GM19025 (cell line): ENCODE results near the gene CTPS2.
"Not testable (repeated sequence)": the region's sequence is repeated elsewhere in the genome, so short reads cannot be mapped to it uniquely, and the experiment has no call there.

Experiments
- ATAC-seq: cut with Tn5 transposase; IDR thresholded peaks from one replicate; pipeline ENCODE4 v1.9.1; 2021; ENCODE audit warnings: mild to moderate bottlenecking, low read depth, moderate library complexity; ENCODE audit not compliant: unreplicated experiment

The CTPS2 gene

GRCh38 chrX:16575388-16575787 lies 137.1 kb downstream of the CTPS2 start:
- not testable (repeated sequence) for ATAC-seq

GRCh38 chrX:16573781-16574180 lies 138.7 kb downstream of the CTPS2 start:
- no peak for ATAC-seq

GRCh38 chrX:16567681-16568080 lies 144.8 kb downstream of the CTPS2 start:
- ATAC-seq, result no peak

GRCh38 chrX:16566571-16566970 lies 145.9 kb downstream of the CTPS2 start:
- no peak for ATAC-seq

GRCh38 chrX:16560173-16560572 lies 152.3 kb downstream of the CTPS2 start:
- ATAC-seq, result no peak

GRCh38 chrX:16559206-16559619 lies 153.3 kb downstream of the CTPS2 start:
- ATAC-seq, result no peak

GRCh38 chrX:16558489-16558888 lies 154.0 kb downstream of the CTPS2 start:
- ATAC-seq, result no peak

GRCh38 chrX:16552546-16552945 lies 159.9 kb downstream of the CTPS2 start:
- ATAC-seq, result no peak

- ATAC-seq, result no peak
Observed at GRCh38 chrX:16547644-16548043, 164.8 kb downstream of the CTPS2 start.

- no peak for ATAC-seq
Observed at GRCh38 chrX:16544969-16545368, 167.5 kb downstream of the CTPS2 start.
